HepG2 (cell line): Measurements from ENCODE around the gene MBLAC1. TPM values are rescaled to one million over a fixed set of nuclear protein-coding genes. Genes with fewer than 3 reads are reported as not detected.

Experiments used
- BRD4 ChIP-seq: sonication (generic); formaldehyde crosslinking; IDR thresholded peaks from 2 replicates; pipeline ENCODE4 v1.4.0; 2020; ENCODE audit warnings: missing genetic modification reagents
- CCDC6 ChIP-seq: sonication (generic); formaldehyde crosslinking; IDR thresholded peaks from 2 replicates; pipeline ENCODE4 v1.8.1; 2022; ENCODE audit warnings: mild to moderate bottlenecking, missing genetic modification reagents, moderate library complexity
- CEBPB ChIP-seq: IDR thresholded peaks from 2 replicates; pipeline ENCODE4 v1.6.1; 2011; ENCODE audit warnings: low read depth, low read length, improper control_type of control experiment, borderline replicate concordance
- CHCHD3 ChIP-seq: sonication (generic); formaldehyde crosslinking; IDR thresholded peaks from 2 replicates; pipeline ENCODE4 v1.8.0; 2022; ENCODE audit warnings: mild to moderate bottlenecking, missing genetic modification reagents, moderate library complexity
- ELF3 ChIP-seq: IDR thresholded peaks from 2 replicates; pipeline ENCODE4 v1.6.1; 2016; ENCODE audit warnings: missing genetic modification reagents, missing compliant biosample characterization
- ESRRA ChIP-seq: sonication (generic); formaldehyde crosslinking; IDR thresholded peaks from 2 replicates; pipeline ENCODE4 v1.5.1; 2020; ENCODE audit warnings: mild to moderate bottlenecking, low read depth, missing genetic modification reagents
- FOXA3 ChIP-seq: IDR thresholded peaks from 2 replicates; pipeline ENCODE4 v1.6.1; 2016; ENCODE audit warnings: missing genetic modification reagents, missing compliant biosample characterization
- GATAD2A ChIP-seq: IDR thresholded peaks from 2 replicates; pipeline ENCODE4 v1.6.1; 2016
- HDAC2 ChIP-seq: sonication (generic); formaldehyde crosslinking; IDR thresholded peaks from 2 replicates; pipeline ENCODE4 v1.4.0; 2020; ENCODE audit warnings: missing genetic modification reagents
- HMG20B ChIP-seq: conservative IDR thresholded peaks from 2 replicates; pipeline ENCODE4 v1.6.1; 2016; ENCODE audit warnings: missing genetic modification reagents, missing compliant biosample characterization
- MEF2D ChIP-seq: sonication (generic); formaldehyde crosslinking; IDR thresholded peaks from 2 replicates; pipeline ENCODE4 v1.5.1; 2020; ENCODE audit warnings: mild to moderate bottlenecking, missing genetic modification reagents
- MEIS2 ChIP-seq: sonication (generic); formaldehyde crosslinking; IDR thresholded peaks from 2 replicates; pipeline ENCODE4 v1.9.0; 2021; ENCODE audit warnings: mild to moderate bottlenecking, missing genetic modification reagents
- MIER3 ChIP-seq: IDR thresholded peaks from 2 replicates; pipeline ENCODE4 v1.6.1; 2016; ENCODE audit warnings: missing compliant biosample characterization, borderline replicate concordance
- NCOA2 ChIP-seq: sonication (generic); formaldehyde crosslinking; IDR thresholded peaks from 2 replicates; pipeline ENCODE4 v1.8.0; 2022; ENCODE audit warnings: inconsistent platforms
- NR2F1 ChIP-seq, 2 experiments: fragments of 450-650 bp in 1 of 2; formaldehyde crosslinking in 1 of 2; IDR thresholded peaks; 2 replicates each; pipeline versions ENCODE4 v1.5.0 to v1.6.1; 2016 to 2020; ENCODE audit warnings: mild to moderate bottlenecking in 1 of 2, missing compliant biosample characterization in 1 of 2, missing genetic modification reagents in 1 of 2, moderate library complexity in 1 of 2
- RBM22 ChIP-seq: fragments of 200-400 bp; formaldehyde crosslinking; optimal IDR thresholded peaks from 2 replicates; pipeline ENCODE3; 2017; ENCODE audit warnings: mild to moderate bottlenecking, low read length, moderate library complexity
- TBX3 ChIP-seq: fragments of 450-650 bp; IDR thresholded peaks from 2 replicates; pipeline ENCODE4 v1.6.1; 2017; ENCODE audit warnings: antibody characterized with exemption, mild to moderate bottlenecking, inconsistent platforms, borderline replicate concordance
- ZBTB21 ChIP-seq: sonication (generic); formaldehyde crosslinking; IDR thresholded peaks from 2 replicates; pipeline ENCODE4 v1.4.0; 2020; ENCODE audit warnings: missing genetic modification reagents
- ZFP82 ChIP-seq: sonication (generic); formaldehyde crosslinking; IDR thresholded peaks from 2 replicates; pipeline ENCODE4 v1.5.1; 2020; ENCODE audit warnings: mild to moderate bottlenecking, missing genetic modification reagents, borderline replicate concordance
- ZNF3 ChIP-seq: IDR thresholded peaks from 2 replicates; pipeline ENCODE4 v1.7.0; 2017; ENCODE audit warnings: inconsistent platforms
- ZNF44 ChIP-seq: sonication (generic); formaldehyde crosslinking; IDR thresholded peaks from 2 replicates; pipeline ENCODE4 v1.5.1; 2020; ENCODE audit warnings: mild to moderate bottlenecking, missing genetic modification reagents
- ZNF639 ChIP-seq: conservative IDR thresholded peaks from 2 replicates; pipeline ENCODE4 v1.6.1; 2018; ENCODE audit warnings: missing genetic modification reagents
- ZNF660 ChIP-seq: sonication (generic); formaldehyde crosslinking; IDR thresholded peaks from 2 replicates; pipeline ENCODE4 v1.5.1; 2020; ENCODE audit warnings: mild to moderate bottlenecking, low read depth, missing genetic modification reagents, borderline replicate concordance
- ZNF768 ChIP-seq: sonication (generic); formaldehyde crosslinking; IDR thresholded peaks from 2 replicates; pipeline ENCODE4 v1.4.0; 2020; ENCODE audit warnings: missing genetic modification reagents
- polyA plus RNA-seq, 8 experiments: library from polyadenylated mRNA; depleted of rRNA in 3 of 8; stranded (reverse) in 7 of 8; unstranded in 1 of 8; fragments of >200 nt; fragmentation: Illumina TruSeq in 4 of 8; extraction: Trizol in 4 of 8; gene quantifications; 2 replicates each; pipeline versions ENCODE4 v1.2.1 to v1.2.3, GENCODE V29; 2011 to 2016; ENCODE audit warnings: low read depth in 4 of 8, missing spikeins in 1 of 8, mixed read lengths in 1 of 8; ENCODE audit not compliant: insufficient read depth in 1 of 8
- total RNA-seq, 5 experiments: library from RNA; depleted of rRNA; stranded (reverse); fragments of >200 nt; fragmentation: Illumina TruSeq; extraction: Trizol; gene quantifications; 2 replicates each; pipeline ENCODE4 v1.2.3, GENCODE V29; 2016; ENCODE audit warnings: low read depth in 1 of 5
- TF ChIP-seq, protein P1 (sequence below): sonication (generic); formaldehyde crosslinking; IDR thresholded peaks from 2 replicates; pipeline ENCODE4 v1.9.0; 2022; ENCODE audit warnings: missing genetic modification reagents, mild to moderate bottlenecking, borderline replicate concordance

MBLAC1 gene
- total and polyA plus RNA-seq, 2 of the 13 experiments (the other 11 are each of a cell fraction or from before 2014, with no cell fraction given): 0.79 to 2.1 TPM

DNA sequence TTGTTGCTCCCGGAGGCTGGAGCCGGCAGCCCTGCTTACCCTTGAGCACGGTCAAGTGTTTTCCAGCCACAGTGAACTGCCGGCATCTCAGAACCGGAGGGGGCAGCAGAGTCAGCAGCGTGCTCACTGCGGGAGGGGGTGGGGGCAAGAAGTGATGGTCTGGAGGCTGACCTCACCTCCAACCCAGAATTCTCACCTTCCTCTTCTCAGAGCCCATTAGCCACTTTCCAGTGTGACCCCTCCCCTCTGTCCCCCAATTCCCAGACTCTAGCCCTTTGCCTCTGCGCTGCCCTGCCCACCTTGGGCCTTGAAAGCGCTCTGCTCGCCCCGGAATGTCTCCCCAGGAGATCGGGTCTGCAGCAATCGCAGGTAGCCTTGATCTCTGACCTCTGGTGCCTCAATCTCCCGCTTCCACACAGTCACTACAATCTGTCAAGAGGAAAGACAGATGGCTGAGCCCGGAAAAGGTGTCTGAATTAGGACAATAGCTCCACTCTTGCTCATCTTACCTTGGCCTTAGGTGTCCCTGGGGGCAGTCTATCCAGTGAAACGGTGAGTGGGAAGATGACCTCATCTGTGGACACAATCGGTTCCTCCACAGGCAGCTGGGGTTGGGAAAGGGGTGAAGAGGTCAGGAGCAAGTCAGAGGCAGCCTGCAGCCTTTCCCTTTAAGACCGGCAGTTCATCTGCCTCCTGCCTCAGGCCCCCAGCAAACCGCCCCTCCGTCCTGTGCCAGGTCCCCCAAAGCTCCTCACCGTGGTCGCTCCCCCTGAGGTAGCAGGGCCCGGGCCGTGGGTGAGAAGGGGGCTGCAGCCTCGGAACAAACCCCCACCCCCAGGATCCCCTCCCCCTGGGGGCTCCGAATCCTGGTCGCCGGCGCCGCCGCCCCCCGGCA lies 30.8 kb downstream of the MBLAC1 start (continued):
- TF ChIP-seq CHCHD3 (CRISPR knock-in tag) (no peak), ZBTB21 (CRISPR knock-in tag) (no peak), NR2F1 (CRISPR knock-in tag; IDR thresholded peaks at IDR 0.05) (peak; percentile 86 to 96), BRD4 (CRISPR knock-in tag) (no peak), HDAC2 (CRISPR knock-in tag) (peak; percentile 43; the same call in 1 of the 2 replicates), FOXA3 (CRISPR knock-in tag) (peak; percentile 40), ZNF44 (CRISPR knock-in tag) (no peak), ZFP82 (CRISPR knock-in tag) (no peak; the same call in 1 of the 2 replicates), ZNF639 (CRISPR knock-in tag) (peak; percentile 77), MEF2D (0 out of 2 replicates have a peak, but pooled peaks have one; percentile 28), ZNF3 (CRISPR knock-in tag) (no peak), TBX3 (peak; percentile 76; the same call in 1 of the 2 replicates), GATAD2A (CRISPR knock-in tag) (peak; percentile 36), ZNF660 (no peak), ZNF768 (CRISPR knock-in tag) (no peak), MIER3 (peak; percentile 55; the same call in 1 of the 2 replicates), MEIS2 (peak; percentile 69; the same call in 1 of the 2 replicates), NCOA2 (CRISPR knock-in tag) (peak; percentile 73), HMG20B (CRISPR knock-in tag) (0 out of 2 replicates have a peak, but pooled peaks have one; percentile 40), ELF3 (CRISPR knock-in tag) (0 out of 2 replicates have a peak, but pooled peaks have one; percentile 12), ESRRA (CRISPR knock-in tag) (no peak), CEBPB (peak; percentile 64), RBM22 (peak; percentile 56), CCDC6 (CRISPR knock-in tag) (0 out of 2 replicates have a peak, but pooled peaks have one; percentile 32)
- TF ChIP-seq, protein P1, sequence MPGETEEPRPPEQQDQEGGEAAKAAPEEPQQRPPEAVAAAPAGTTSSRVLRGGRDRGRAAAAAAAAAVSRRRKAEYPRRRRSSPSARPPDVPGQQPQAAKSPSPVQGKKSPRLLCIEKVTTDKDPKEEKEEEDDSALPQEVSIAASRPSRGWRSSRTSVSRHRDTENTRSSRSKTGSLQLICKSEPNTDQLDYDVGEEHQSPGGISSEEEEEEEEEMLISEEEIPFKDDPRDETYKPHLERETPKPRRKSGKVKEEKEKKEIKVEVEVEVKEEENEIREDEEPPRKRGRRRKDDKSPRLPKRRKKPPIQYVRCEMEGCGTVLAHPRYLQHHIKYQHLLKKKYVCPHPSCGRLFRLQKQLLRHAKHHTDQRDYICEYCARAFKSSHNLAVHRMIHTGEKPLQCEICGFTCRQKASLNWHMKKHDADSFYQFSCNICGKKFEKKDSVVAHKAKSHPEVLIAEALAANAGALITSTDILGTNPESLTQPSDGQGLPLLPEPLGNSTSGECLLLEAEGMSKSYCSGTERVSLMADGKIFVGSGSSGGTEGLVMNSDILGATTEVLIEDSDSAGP: peak; percentile 56
- TF ChIP-seq, all 625 proteins: peak for 85
